ENCODE data around the gene ERBIN. TPM values are rescaled to one million over a fixed set of nuclear protein-coding genes. Genes with fewer than 3 reads are reported as not detected.
A peak's percentile ranks its signal among the peaks of the same experiment; 100 is the strongest.

Gene ERBIN
- total and polyA plus RNA-seq, 10 of the 15 experiments (the other 5 are each of a cell fraction or from before 2014, with no cell fraction given) = 9.5 to 91.1 (median 49.4) TPM

DNA sequence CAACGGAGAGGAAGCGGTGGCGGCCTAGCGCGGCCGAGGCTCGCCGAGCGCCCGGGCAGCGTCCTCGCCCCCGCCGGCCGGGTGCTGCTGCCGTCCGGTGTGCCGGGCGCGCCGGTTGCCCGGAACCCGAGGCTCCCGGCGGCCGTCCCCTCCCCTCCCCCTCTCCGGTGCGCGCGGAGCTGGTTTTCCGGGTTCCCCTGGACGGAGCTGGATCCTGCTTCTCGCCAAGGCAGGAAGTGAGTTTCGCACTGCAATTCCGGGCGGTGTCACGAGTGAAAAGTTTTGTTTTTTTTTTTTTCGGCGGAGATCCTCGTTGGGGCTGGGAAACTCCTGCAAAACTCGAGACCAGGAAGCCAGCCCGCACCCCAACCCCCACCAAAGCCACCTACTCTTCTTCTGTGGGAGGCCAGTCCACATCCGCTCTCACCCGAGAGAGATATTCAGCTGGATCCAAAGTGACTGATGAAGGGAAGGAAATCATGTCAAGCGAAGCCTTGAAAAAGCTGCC lies at the start of gene ERBIN (continued):
- TF ChIP-seq, protein P1, sequence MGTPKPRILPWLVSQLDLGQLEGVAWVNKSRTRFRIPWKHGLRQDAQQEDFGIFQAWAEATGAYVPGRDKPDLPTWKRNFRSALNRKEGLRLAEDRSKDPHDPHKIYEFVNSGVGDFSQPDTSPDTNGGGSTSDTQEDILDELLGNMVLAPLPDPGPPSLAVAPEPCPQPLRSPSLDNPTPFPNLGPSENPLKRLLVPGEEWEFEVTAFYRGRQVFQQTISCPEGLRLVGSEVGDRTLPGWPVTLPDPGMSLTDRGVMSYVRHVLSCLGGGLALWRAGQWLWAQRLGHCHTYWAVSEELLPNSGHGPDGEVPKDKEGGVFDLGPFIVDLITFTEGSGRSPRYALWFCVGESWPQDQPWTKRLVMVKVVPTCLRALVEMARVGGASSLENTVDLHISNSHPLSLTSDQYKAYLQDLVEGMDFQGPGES (IDR thresholded peaks at IDR 0.05) = no peak
- no peak for TF ChIP-seq SREBF2 (IDR thresholded peaks at IDR 0.05; ENCODE audit: low read length)
- no peak for TF ChIP-seq KDM1A (IDR thresholded peaks at IDR 0.05; ENCODE audit: borderline replicate concordance)
- TF ChIP-seq ATF3 (IDR thresholded peaks at IDR 0.05; ENCODE audit: borderline replicate concordance, extremely low read depth, low read depth, low read length) = no peak
- peak; percentile 80; the same call in 1 of the 2 replicates for TF ChIP-seq CHD2 (IDR thresholded peaks at IDR 0.05; ENCODE audit: borderline replicate concordance, low read depth, low read length)
- TF ChIP-seq, protein P2, sequence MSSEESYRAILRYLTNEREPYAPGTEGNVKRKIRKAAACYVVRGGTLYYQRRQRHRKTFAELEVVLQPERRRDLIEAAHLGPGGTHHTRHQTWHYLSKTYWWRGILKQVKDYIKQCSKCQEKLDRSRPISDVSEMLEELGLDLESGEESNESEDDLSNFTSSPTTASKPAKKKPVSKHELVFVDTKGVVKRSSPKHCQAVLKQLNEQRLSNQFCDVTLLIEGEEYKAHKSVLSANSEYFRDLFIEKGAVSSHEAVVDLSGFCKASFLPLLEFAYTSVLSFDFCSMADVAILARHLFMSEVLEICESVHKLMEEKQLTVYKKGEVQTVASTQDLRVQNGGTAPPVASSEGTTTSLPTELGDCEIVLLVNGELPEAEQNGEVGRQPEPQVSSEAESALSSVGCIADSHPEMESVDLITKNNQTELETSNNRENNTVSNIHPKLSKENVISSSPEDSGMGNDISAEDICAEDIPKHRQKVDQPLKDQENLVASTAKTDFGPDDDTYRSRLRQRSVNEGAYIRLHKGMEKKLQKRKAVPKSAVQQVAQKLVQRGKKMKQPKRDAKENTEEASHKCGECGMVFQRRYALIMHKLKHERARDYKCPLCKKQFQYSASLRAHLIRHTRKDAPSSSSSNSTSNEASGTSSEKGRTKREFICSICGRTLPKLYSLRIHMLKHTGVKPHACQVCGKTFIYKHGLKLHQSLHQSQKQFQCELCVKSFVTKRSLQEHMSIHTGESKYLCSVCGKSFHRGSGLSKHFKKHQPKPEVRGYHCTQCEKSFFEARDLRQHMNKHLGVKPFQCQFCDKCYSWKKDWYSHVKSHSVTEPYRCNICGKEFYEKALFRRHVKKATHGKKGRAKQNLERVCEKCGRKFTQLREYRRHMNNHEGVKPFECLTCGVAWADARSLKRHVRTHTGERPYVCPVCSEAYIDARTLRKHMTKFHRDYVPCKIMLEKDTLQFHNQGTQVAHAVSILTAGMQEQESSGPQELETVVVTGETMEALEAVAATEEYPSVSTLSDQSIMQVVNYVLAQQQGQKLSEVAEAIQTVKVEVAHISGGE (CRISPR knock-in tag; IDR thresholded peaks at IDR 0.05) = no peak
- TF ChIP-seq SMC3 (IDR thresholded peaks at IDR 0.05; ENCODE audit: borderline replicate concordance, low read length) = no peak
- TF ChIP-seq IRF4 (IDR thresholded peaks at IDR 0.05; ENCODE audit: low read depth, low read length) = no peak
- no peak; the same call in 1 of the 2 replicates for TF ChIP-seq YY1 (IDR thresholded peaks at IDR 0.05; ENCODE audit: low read depth, low read length)
- TF ChIP-seq MEF2A (IDR thresholded peaks at IDR 0.05; ENCODE audit: insufficient read depth, low read depth, low read length) = no peak
- 0 out of 2 replicates have a peak, but pooled peaks have one; percentile 10 for TF ChIP-seq CREB1 (IDR thresholded peaks at IDR 0.05; ENCODE audit: low read depth)
- no peak for TF ChIP-seq NFYB (IDR thresholded peaks at IDR 0.05; ENCODE audit: insufficient read depth, low read depth, low read length)
- TF ChIP-seq ESRRA (IDR thresholded peaks at IDR 0.05; ENCODE audit: low read length) = no peak
- no peak for TF ChIP-seq RFX5 (IDR thresholded peaks at IDR 0.05; ENCODE audit: low read depth, low read length)
- no peak for TF ChIP-seq JUND (IDR thresholded peaks at IDR 0.05; ENCODE audit: low read depth, low read length)
- no peak for TF ChIP-seq SIX5 (IDR thresholded peaks at IDR 0.05; ENCODE audit: low read depth, low read length, severe bottlenecking)
- no peak for TF ChIP-seq EP300 (IDR thresholded peaks at IDR 0.05; ENCODE audit: borderline replicate concordance in 1 of 2, control insufficient read depth in 1 of 2, low read depth in 2 of 2, low read length in 2 of 2)
- no peak for TF ChIP-seq STAT1 (conservative IDR thresholded peaks at IDR 0.05)
- no peak for TF ChIP-seq ATF2 (IDR thresholded peaks at IDR 0.05; ENCODE audit: low read length)
- TF ChIP-seq, protein P3, sequence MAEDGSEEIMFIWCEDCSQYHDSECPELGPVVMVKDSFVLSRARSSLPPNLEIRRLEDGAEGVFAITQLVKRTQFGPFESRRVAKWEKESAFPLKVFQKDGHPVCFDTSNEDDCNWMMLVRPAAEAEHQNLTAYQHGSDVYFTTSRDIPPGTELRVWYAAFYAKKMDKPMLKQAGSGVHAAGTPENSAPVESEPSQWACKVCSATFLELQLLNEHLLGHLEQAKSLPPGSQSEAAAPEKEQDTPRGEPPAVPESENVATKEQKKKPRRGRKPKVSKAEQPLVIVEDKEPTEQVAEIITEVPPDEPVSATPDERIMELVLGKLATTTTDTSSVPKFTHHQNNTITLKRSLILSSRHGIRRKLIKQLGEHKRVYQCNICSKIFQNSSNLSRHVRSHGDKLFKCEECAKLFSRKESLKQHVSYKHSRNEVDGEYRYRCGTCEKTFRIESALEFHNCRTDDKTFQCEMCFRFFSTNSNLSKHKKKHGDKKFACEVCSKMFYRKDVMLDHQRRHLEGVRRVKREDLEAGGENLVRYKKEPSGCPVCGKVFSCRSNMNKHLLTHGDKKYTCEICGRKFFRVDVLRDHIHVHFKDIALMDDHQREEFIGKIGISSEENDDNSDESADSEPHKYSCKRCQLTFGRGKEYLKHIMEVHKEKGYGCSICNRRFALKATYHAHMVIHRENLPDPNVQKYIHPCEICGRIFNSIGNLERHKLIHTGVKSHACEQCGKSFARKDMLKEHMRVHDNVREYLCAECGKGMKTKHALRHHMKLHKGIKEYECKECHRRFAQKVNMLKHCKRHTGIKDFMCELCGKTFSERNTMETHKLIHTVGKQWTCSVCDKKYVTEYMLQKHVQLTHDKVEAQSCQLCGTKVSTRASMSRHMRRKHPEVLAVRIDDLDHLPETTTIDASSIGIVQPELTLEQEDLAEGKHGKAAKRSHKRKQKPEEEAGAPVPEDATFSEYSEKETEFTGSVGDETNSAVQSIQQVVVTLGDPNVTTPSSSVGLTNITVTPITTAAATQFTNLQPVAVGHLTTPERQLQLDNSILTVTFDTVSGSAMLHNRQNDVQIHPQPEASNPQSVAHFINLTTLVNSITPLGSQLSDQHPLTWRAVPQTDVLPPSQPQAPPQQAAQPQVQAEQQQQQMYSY (CRISPR knock-in tag; IDR thresholded peaks at IDR 0.05) = no peak
- TF ChIP-seq BRCA1 (IDR thresholded peaks at IDR 0.05; ENCODE audit: low read depth, low read length) = no peak

All from GM12878 (cell line).